ENCODE results near the gene VOPP1. TPM values are rescaled to one million over a fixed set of nuclear protein-coding genes. Genes with fewer than 3 reads are reported as not detected.

VOPP1 gene
- total and polyA plus RNA-seq, 9 of the 15 experiments (the other 6 are each of a cell fraction or from before 2014, with no cell fraction given), result 8.2 to 45.8 (median 31.2) TPM

GRCh38 chr7:55449992-55450535, 122.2 kb downstream of the VOPP1 start:
- WGBS (ENCODE audit: insufficient coverage, low coverage, missing lambda C conversion rate), result 10% methylated on average over 8 of the region's 8 CpGs
- in situ Hi-C loops (cut with MboI), result loop anchor here (10.0 kb wide), 2 partner anchors 145 to 995 kb away; no protein-coding TSS in a partner anchor

More at GRCh38 chr7:55449992-55450535, 122.2 kb downstream of the VOPP1 start:
- Histone ChIP-seq H2AFZ (ENCODE audit: low read depth, low read length) (no peak overlapping the region), H4K20me1 (replicated peaks; ENCODE audit: control insufficient read depth, insufficient read depth, low read length) (no peaks in the 10 kb centered on the region), H3K4me2 (ENCODE audit: insufficient read depth, low read length) (no peak overlapping the region), H3K27ac (ENCODE audit: extremely low read depth, low read depth, low read length) (no peak overlapping the region), H3K27me3 (ENCODE audit: control insufficient read depth in 2 of 2, insufficient read depth in 2 of 2, low read length in 2 of 2) (peaks cover 0 to 18% of the 10 kb centered on the region in 2 experiments; a peak in 3 of 5 replicates), H3K9me3 (replicated peaks; ENCODE audit: control insufficient read depth, insufficient read depth, low read depth, low read length) (no peaks in the 10 kb centered on the region), H3K4me3 (no peak overlapping the region), H3K79me2 (ENCODE audit: control insufficient read depth, insufficient read depth, low read length) (no peaks in the 10 kb centered on the region), H3K9me1 (ENCODE audit: control insufficient read depth, insufficient read depth, low read length) (no peaks in the 10 kb centered on the region), H3K9ac (ENCODE audit: insufficient read depth in 1 of 2, low read depth in 2 of 2, low read length in 2 of 2) (no peak overlapping the region), H3K36me3 (ENCODE audit: control insufficient read depth, insufficient read depth, low read length) (no peaks in the 10 kb centered on the region), H3K4me1 (replicated peaks in 1 of 2; ENCODE audit: control insufficient read depth in 2 of 2, insufficient read depth in 2 of 2, low read length in 2 of 2) (no peaks in the 10 kb centered on the region; a peak in 1 of 5 replicates)
- ChIA-PET POLR2A (no interaction called here), CTCF (ENCODE audit: low intra/inter-chr PET ratio) (no interaction called here)
- BruUV-seq (replicated peaks), result no TSS peak
- TF ChIP-seq ZNF583 (CRISPR knock-in tag; IDR thresholded peaks at IDR 0.05) (no peak), ZFPM2 (CRISPR knock-in tag; IDR thresholded peaks at IDR 0.05) (no peak), RBM34 (IDR thresholded peaks at IDR 0.05; ENCODE audit: borderline replicate concordance, insufficient read depth, low read length) (no peak), ZNF431 (CRISPR knock-in tag; IDR thresholded peaks at IDR 0.05) (no peak), MTA2 (IDR thresholded peaks at IDR 0.05; ENCODE audit: low read depth) (no peak), ILK (tag; IDR thresholded peaks at IDR 0.05; ENCODE audit: borderline replicate concordance, low read depth) (no peak), ZNF239 (CRISPR knock-in tag; IDR thresholded peaks at IDR 0.05) (no peak), SMAD4 (CRISPR knock-in tag; conservative IDR thresholded peaks at IDR 0.05) (no peak), MCM3 (IDR thresholded peaks at IDR 0.05) (no peak), SIX5 (IDR thresholded peaks at IDR 0.05; ENCODE audit: borderline replicate concordance in 1 of 2, insufficient read depth in 1 of 2, low read depth in 1 of 2, low read length in 2 of 2) (no peak), THRAP3 (IDR thresholded peaks at IDR 0.05; ENCODE audit: borderline replicate concordance) (no peak), THAP12 (CRISPR knock-in tag; IDR thresholded peaks at IDR 0.05) (no peak), PHB (CRISPR knock-in tag; IDR thresholded peaks at IDR 0.05) (no peak), GMEB1 (CRISPR knock-in tag; IDR thresholded peaks at IDR 0.05) (no peak), POLR2H (tag; IDR thresholded peaks at IDR 0.05; ENCODE audit: low read depth) (no peak), FOXJ3 (CRISPR knock-in tag; IDR thresholded peaks at IDR 0.05) (no peak)
- TF ChIP-seq, protein P1, sequence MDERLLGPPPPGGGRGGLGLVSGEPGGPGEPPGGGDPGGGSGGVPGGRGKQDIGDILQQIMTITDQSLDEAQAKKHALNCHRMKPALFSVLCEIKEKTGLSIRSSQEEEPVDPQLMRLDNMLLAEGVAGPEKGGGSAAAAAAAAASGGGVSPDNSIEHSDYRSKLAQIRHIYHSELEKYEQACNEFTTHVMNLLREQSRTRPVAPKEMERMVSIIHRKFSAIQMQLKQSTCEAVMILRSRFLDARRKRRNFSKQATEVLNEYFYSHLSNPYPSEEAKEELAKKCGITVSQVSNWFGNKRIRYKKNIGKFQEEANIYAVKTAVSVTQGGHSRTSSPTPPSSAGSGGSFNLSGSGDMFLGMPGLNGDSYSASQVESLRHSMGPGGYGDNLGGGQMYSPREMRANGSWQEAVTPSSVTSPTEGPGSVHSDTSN (CRISPR knock-in tag; IDR thresholded peaks at IDR 0.05; ENCODE audit: low read depth), result no peak
- TF ChIP-seq, protein P1 (tag; conservative IDR thresholded peaks at IDR 0.05; ENCODE audit: low read depth), result no peak
- FAIRE-seq (no peak), ATAC-seq (no peak), DNase-seq (ENCODE audit: extremely low read depth in 1 of 4, low spot score in 3 of 4) (no peak)
- intact Hi-C loops (cut with micrococcal nuclease), result no loop called here
